ENCODE measurements around the gene TSPOAP1.
A peak's percentile ranks its signal among the peaks of the same experiment; 100 is the strongest.
"Not testable (repeated sequence)": the region's sequence is repeated elsewhere in the genome, so short reads cannot be mapped to it uniquely, and the experiment has no call there.

The TSPOAP1 gene

GRCh38 chr17:58360296-58361063 lies 31.9 kb upstream of the TSPOAP1 start:
- DNase-seq, result no peak

- DNase-seq, result no peak
These were observed 30.0 kb upstream of the TSPOAP1 start for GRCh38 chr17:58358408-58359172.

- DNase-seq, result no peak
These were observed 29.0 kb upstream of the TSPOAP1 start for GRCh38 chr17:58357312-58358297.

- no peak for DNase-seq
These were observed 27.6 kb upstream of the TSPOAP1 start for GRCh38 chr17:58356231-58356630.

- DNase-seq, result no peak
These were observed 26.1 kb upstream of the TSPOAP1 start for GRCh38 chr17:58354541-58355216.

GRCh38 chr17:58353389-58353825 lies 24.8 kb upstream of the TSPOAP1 start:
- peak; percentile 26 for DNase-seq

- peak; percentile 51 for DNase-seq
These were observed 24.2 kb upstream of the TSPOAP1 start for GRCh38 chr17:58352596-58353388.

GRCh38 chr17:58351831-58352595 lies 23.4 kb upstream of the TSPOAP1 start, which contains the start of gene SUPT4H1:
TSS of gene SUPT4H1 (minus strand) at chr17:58352201. CDS start at chr17:58352135, 66 bp downstream.
- peak; percentile 96 for DNase-seq

GRCh38 chr17:58351182-58351581 lies 22.6 kb upstream of the TSPOAP1 start:
- DNase-seq, result peak; percentile 26

- DNase-seq, result no peak
These were observed 19.4 kb upstream of the TSPOAP1 start for GRCh38 chr17:58348038-58348437.

- no peak for DNase-seq
These were observed 16.9 kb upstream of the TSPOAP1 start for GRCh38 chr17:58345500-58345899.

- DNase-seq, result peak; percentile 84
These were observed 16.2 kb upstream of the TSPOAP1 start for GRCh38 chr17:58344791-58345157.

GRCh38 chr17:58344047-58344790 lies 15.6 kb upstream of the TSPOAP1 start:
- DNase-seq, result peak; percentile 98

- DNase-seq, result peak; percentile 32
These were observed 14.5 kb upstream of the TSPOAP1 start for GRCh38 chr17:58343131-58343530.

GRCh38 chr17:58341861-58342475 lies 13.4 kb upstream of the TSPOAP1 start:
- DNase-seq, result peak; percentile 47

GRCh38 chr17:58341136-58341860 lies 12.7 kb upstream of the TSPOAP1 start:
- DNase-seq, result not testable (repeated sequence)

- DNase-seq, result no peak
These were observed 11.8 kb upstream of the TSPOAP1 start for GRCh38 chr17:58340405-58340876.

- DNase-seq, result peak; percentile 72
These were observed 11.3 kb upstream of the TSPOAP1 start for GRCh38 chr17:58339755-58340404.
